ENCODE results near the gene TCF12. TPM values are rescaled to one million over a fixed set of nuclear protein-coding genes. Genes with fewer than 3 reads are reported as not detected.
"Not testable (repeated sequence)": the region's sequence is repeated elsewhere in the genome, so short reads cannot be mapped to it uniquely, and the experiment has no call there.

Gene TCF12
- total RNA-seq, 2 donors from 2014 or later = 44.9 to 55.5 TPM

GRCh38 chr15:56931639-56932508 lies 13.4 kb downstream of the TCF12 start:
- no peak for DNase-seq (ENCODE audit: low spot score in 2 of 2)
- Mint-ChIP-seq H3K9me3 (peaks cover 3 to 6% of the 10 kb centered on the region in 2 donors), H3K27ac (no peak overlapping the region), H3K36me3 (peaks cover 18 to 45% of the 10 kb centered on the region in 2 donors)
- no peak for ATAC-seq

GRCh38 chr15:56932509-56932868 lies 14.0 kb downstream of the TCF12 start:
- not testable (repeated sequence) for DNase-seq (ENCODE audit: low spot score in 2 of 2); ATAC-seq; H3K27ac Mint-ChIP-seq; H3K9me3 Mint-ChIP-seq
- peaks cover 22 to 51% of the 10 kb centered on the region in 2 donors for H3K36me3 Mint-ChIP-seq

- H3K27ac Mint-ChIP-seq = no peak overlapping the region
- ATAC-seq (no peak), DNase-seq (ENCODE audit: low spot score in 2 of 2) (no peak)
- peaks cover 3 to 8% of the 10 kb centered on the region in 2 donors for H3K9me3 Mint-ChIP-seq
- peaks cover 22 to 58% of the 10 kb centered on the region in 2 donors for H3K36me3 Mint-ChIP-seq
These were observed 15.0 kb downstream of the TCF12 start for GRCh38 chr15:56933410-56933809.

GRCh38 chr15:56933811-56934210 lies 15.4 kb downstream of the TCF12 start:
- DNase-seq (ENCODE audit: low spot score in 2 of 2) (no peak), ATAC-seq (no peak)
- Mint-ChIP-seq H3K27ac (no peak overlapping the region), H3K9me3 (peaks cover 3 to 8% of the 10 kb centered on the region in 2 donors), H3K36me3 (peaks cover 22 to 62% of the 10 kb centered on the region in 2 donors)

GRCh38 chr15:56934269-56934668 lies 15.8 kb downstream of the TCF12 start:
- peak overlapping the region in 1 of 2 donors; percentile 3 for H3K27ac Mint-ChIP-seq
- H3K36me3 Mint-ChIP-seq = peaks cover 22 to 64% of the 10 kb centered on the region in 2 donors
- ATAC-seq = peak in 1 of 2 donors; percentile 40
- DNase-seq (ENCODE audit: low spot score in 2 of 2) = no peak
- peaks cover 3 to 8% of the 10 kb centered on the region in 2 donors for H3K9me3 Mint-ChIP-seq

GRCh38 chr15:56936929-56937328 lies 18.5 kb downstream of the TCF12 start:
- ATAC-seq (no peak), DNase-seq (ENCODE audit: low spot score in 2 of 2) (no peak)
- Mint-ChIP-seq H3K27ac (no peak overlapping the region), H3K9me3 (peaks cover 3 to 8% of the 10 kb centered on the region in 2 donors), H3K36me3 (peaks cover 22 to 49% of the 10 kb centered on the region in 2 donors)

GRCh38 chr15:56939257-56939656 lies 20.8 kb downstream of the TCF12 start:
- Mint-ChIP-seq H3K9me3 (peaks cover 3 to 8% of the 10 kb centered on the region in 2 donors), H3K36me3 (peaks cover 20 to 38% of the 10 kb centered on the region in 2 donors), H3K27ac (no peak overlapping the region)
- DNase-seq (ENCODE audit: low spot score in 2 of 2) (no peak), ATAC-seq (no peak)

GRCh38 chr15:56940388-56940787 lies 21.9 kb downstream of the TCF12 start:
- Mint-ChIP-seq H3K9me3 (peaks cover 3 to 8% of the 10 kb centered on the region in 2 donors), H3K27ac (no peak overlapping the region), H3K36me3 (peaks cover 14 to 32% of the 10 kb centered on the region in 2 donors)
- ATAC-seq (no peak), DNase-seq (ENCODE audit: low spot score in 2 of 2) (no peak)

GRCh38 chr15:56942118-56942517 lies 23.7 kb downstream of the TCF12 start:
- Mint-ChIP-seq H3K36me3 (peaks cover 8 to 37% of the 10 kb centered on the region in 2 donors), H3K27ac (no peak overlapping the region), H3K9me3 (peaks cover 5 to 9% of the 10 kb centered on the region in 2 donors)
- no peak for ATAC-seq
- no peak for DNase-seq (ENCODE audit: low spot score in 2 of 2)

GRCh38 chr15:56943403-56943802 lies 25.0 kb downstream of the TCF12 start:
- DNase-seq (ENCODE audit: low spot score in 2 of 2) (no peak), ATAC-seq (no peak)
- H3K36me3 Mint-ChIP-seq = peaks cover 6 to 31% of the 10 kb centered on the region in 2 donors
- no peak overlapping the region for H3K27ac Mint-ChIP-seq
- H3K9me3 Mint-ChIP-seq = peaks cover 5 to 9% of the 10 kb centered on the region in 2 donors

- Mint-ChIP-seq H3K27ac (no peak overlapping the region), H3K36me3 (peaks cover 6 to 25% of the 10 kb centered on the region in 2 donors), H3K9me3 (peaks cover 5 to 9% of the 10 kb centered on the region in 2 donors)
- ATAC-seq = no peak
- DNase-seq (ENCODE audit: low spot score in 2 of 2) = no peak
These were observed 26.0 kb downstream of the TCF12 start for GRCh38 chr15:56944485-56944884.

GRCh38 chr15:56946150-56946549 lies 27.7 kb downstream of the TCF12 start:
- H3K27ac Mint-ChIP-seq = no peak overlapping the region
- H3K9me3 Mint-ChIP-seq = peaks cover 5 to 9% of the 10 kb centered on the region in 2 donors
- H3K36me3 Mint-ChIP-seq = peaks cover 6 to 27% of the 10 kb centered on the region in 2 donors
- ATAC-seq (no peak), DNase-seq (ENCODE audit: low spot score in 2 of 2) (no peak)

GRCh38 chr15:56948000-56948763 lies 29.7 kb downstream of the TCF12 start:
- DNase-seq (ENCODE audit: low spot score in 2 of 2) (no peak), ATAC-seq (no peak)
- H3K9me3 Mint-ChIP-seq = peaks cover 5 to 9% of the 10 kb centered on the region in 2 donors
- no peak overlapping the region for H3K27ac Mint-ChIP-seq
- H3K36me3 Mint-ChIP-seq = peaks cover 6 to 31% of the 10 kb centered on the region in 2 donors

- ATAC-seq = no peak
These were observed 30.3 kb downstream of the TCF12 start for GRCh38 chr15:56948764-56949101.

GRCh38 chr15:56950979-56951378 lies 32.5 kb downstream of the TCF12 start:
- H3K9me3 Mint-ChIP-seq = peaks cover 10 to 12% of the 10 kb centered on the region in 2 donors
- ATAC-seq (no peak), DNase-seq (ENCODE audit: low spot score in 2 of 2) (no peak)
- peaks cover 17 to 33% of the 10 kb centered on the region in 2 donors for H3K36me3 Mint-ChIP-seq
- H3K27ac Mint-ChIP-seq = no peak overlapping the region

More at GRCh38 chr15:56948764-56949101, 30.3 kb downstream of the TCF12 start:
- no peak for DNase-seq (ENCODE audit: low spot score in 2 of 2)
- no peak overlapping the region for H3K27ac Mint-ChIP-seq
- H3K36me3 Mint-ChIP-seq = peaks cover 6 to 31% of the 10 kb centered on the region in 2 donors
- peaks cover 5 to 9% of the 10 kb centered on the region in 2 donors for H3K9me3 Mint-ChIP-seq

- peaks cover 6 to 11% of the 10 kb centered on the region in 2 donors for H3K9me3 Mint-ChIP-seq
- H3K27ac Mint-ChIP-seq = no peak overlapping the region
- H3K36me3 Mint-ChIP-seq = peaks cover 19 to 41% of the 10 kb centered on the region in 2 donors
- DNase-seq (ENCODE audit: low spot score in 2 of 2) (no peak), ATAC-seq (no peak)
These were observed 35.3 kb downstream of the TCF12 start for GRCh38 chr15:56953790-56954189.

- DNase-seq (ENCODE audit: low spot score in 2 of 2); ATAC-seq; H3K27ac Mint-ChIP-seq: not testable (repeated sequence)
- Mint-ChIP-seq H3K9me3 (peaks cover 6 to 11% of the 10 kb centered on the region in 2 donors), H3K36me3 (peaks cover 19 to 41% of the 10 kb centered on the region in 2 donors)
These were observed 36.6 kb downstream of the TCF12 start for GRCh38 chr15:56955011-56955410.

Data from activated naive CD4-positive, alpha-beta T cell treated with anti-CD3 and anti-CD28 coated beads, Interleukin-2, amount 50 U/mL, for 72 hours (primary cell).